GM12892 (cell line): ENCODE data around the gene CCR7.
A peak's percentile ranks its signal among the peaks of the same experiment; 100 is the strongest.

Experiments
- DNase-seq: peaks from one replicate; pipeline ENCODE4 v3.0.0; 2011; ENCODE audit not compliant: insufficient read length
- FAIRE-seq: peaks from 2 replicates; lab custom pipeline; 2011; peaks lifted over from hg19 to GRCh38; lab: Jason Lieb, UNC
- POLR2A ChIP-seq: IDR thresholded peaks from 2 replicates; pipeline ENCODE4 v1.6.1; 2011; ENCODE audit warnings: low read depth, low read length, control low read depth
- POLR2AphosphoS5 ChIP-seq: IDR thresholded peaks from 2 replicates; pipeline ENCODE4 v1.6.1; 2011; ENCODE audit warnings: low read depth, low read length, control low read depth
- TAF1 ChIP-seq: IDR thresholded peaks from 2 replicates; pipeline ENCODE4 v1.6.1; 2011; ENCODE audit warnings: low read depth, mild to moderate bottlenecking, control low read depth, low read length, borderline replicate concordance

CCR7 gene

GRCh38 chr17:40558300-40558889 lies 6.9 kb downstream of the CCR7 start:
- FAIRE-seq, result no peak
- no peak for DNase-seq
- TF ChIP-seq POLR2A (no peak), POLR2AphosphoS5 (no peak), TAF1 (no peak)

- DNase-seq, result no peak
- TF ChIP-seq POLR2AphosphoS5 (no peak), POLR2A (0 out of 2 replicates have a peak, but pooled peaks have one; percentile 14), TAF1 (no peak)
- no peak for FAIRE-seq
These were observed 7.6 kb downstream of the CCR7 start for GRCh38 chr17:40557531-40558299.

GRCh38 chr17:40556884-40557414 lies 8.3 kb downstream of the CCR7 start:
- DNase-seq (no peak), FAIRE-seq (no peak)
- TF ChIP-seq POLR2AphosphoS5 (no peak), TAF1 (no peak), POLR2A (no peak; the same call in 1 of the 2 replicates)

GRCh38 chr17:40556198-40556661 lies 9.0 kb downstream of the CCR7 start:
- TF ChIP-seq POLR2A (no peak), POLR2AphosphoS5 (no peak), TAF1 (no peak)
- no peak for FAIRE-seq
- DNase-seq, result no peak

- TF ChIP-seq POLR2A (peak; percentile 48; the same call in 1 of the 2 replicates), TAF1 (no peak), POLR2AphosphoS5 (peak; percentile 60)
- FAIRE-seq, result no peak
- no peak for DNase-seq
These were observed 9.7 kb downstream of the CCR7 start for GRCh38 chr17:40555296-40556190.

- DNase-seq, result no peak
- peak; percentile 9; the same call in 1 of the 2 replicates for TF ChIP-seq POLR2A
- TF ChIP-seq POLR2AphosphoS5, result no peak
- FAIRE-seq, result no peak
These were observed 10.5 kb downstream of the CCR7 start for GRCh38 chr17:40554646-40555295.

- TF ChIP-seq TAF1 (no peak), POLR2A (peak; percentile 57; the same call in 1 of the 2 replicates), POLR2AphosphoS5 (peak; percentile 72)
- DNase-seq (no peak), FAIRE-seq (no peak)
These were observed 11.4 kb downstream of the CCR7 start for GRCh38 chr17:40553694-40554534.

- TF ChIP-seq POLR2A (no peak; the same call in 1 of the 2 replicates), POLR2AphosphoS5 (no peak; the same call in 1 of the 2 replicates), TAF1 (no peak)
- DNase-seq (no peak), FAIRE-seq (no peak)
These were observed 12.2 kb downstream of the CCR7 start for GRCh38 chr17:40552806-40553693.
